Measurements from ENCODE around the gene RPTOR. TPM values are rescaled to one million over a fixed set of nuclear protein-coding genes. Genes with fewer than 3 reads are reported as not detected.

The RPTOR gene
- total RNA-seq, 1 experiment from 2014 or later = 25.1 TPM

- no peaks in the 10 kb centered on the region for H4K20me1 ChIP-seq (ENCODE audit: control insufficient read depth, insufficient read depth, insufficient read length)
- H3K4ac ChIP-seq (ENCODE audit: low read depth, low read length) = no peak overlapping the region
- H4K5ac ChIP-seq (ENCODE audit: insufficient read length, low read depth, low read length) = no peak overlapping the region
- H3K79me2 ChIP-seq (ENCODE audit: insufficient read depth, low read length) = peaks cover 12% of the 10 kb centered on the region; the same call in 1 of the 2 replicates
- Mint-ChIP-seq H3K27me3 (ENCODE audit: low read depth) (no peaks in the 10 kb centered on the region; the same call in 1 of the 2 replicates), H3K36me3 (ENCODE audit: insufficient read depth in 1 of 3, low read depth in 3 of 3) (peaks cover 0 to 6% (median 4%) of the 10 kb centered on the region in 3 experiments; a peak in 6 of 7 replicates), H3K9me3 (no peaks in the 10 kb centered on the region), H3K27ac (peak overlapping the region in 2 of 3 experiments; percentile 3 to 6; a peak in 1 of 7 replicates), H3K4me3 (no peak overlapping the region), H3K4me1 (peaks cover 3 to 14% of the 10 kb centered on the region in 2 experiments)
- no peak overlapping the region for H2AFZ ChIP-seq (ENCODE audit: low read length)
- no peak overlapping the region for H2BK20ac ChIP-seq (ENCODE audit: low read depth, low read length, poor library complexity, severe bottlenecking)
- peaks cover 3% of the 10 kb centered on the region for H3K23me2 ChIP-seq (ENCODE audit: insufficient read length, low read depth, low read length, poor library complexity, severe bottlenecking)
- H3K4me1 ChIP-seq (ENCODE audit: insufficient read depth, low read length) = no peaks in the 10 kb centered on the region
- H4K8ac ChIP-seq (replicated peaks; ENCODE audit: insufficient read length, low read depth, low read length) = no peak overlapping the region
- no peaks in the 10 kb centered on the region for H3K9me3 ChIP-seq (ENCODE audit: control insufficient read depth, low read depth, low read length)
- H2BK15ac ChIP-seq (ENCODE audit: low read depth, low read length) = no peak overlapping the region
- H3K9ac ChIP-seq (ENCODE audit: extremely low read depth, insufficient read length, low read length) = no peak overlapping the region
- no peak overlapping the region for H2BK120ac ChIP-seq (ENCODE audit: low read depth, low read length, poor library complexity, severe bottlenecking)
- no peak overlapping the region for H2BK5ac ChIP-seq (ENCODE audit: insufficient read length, low read length)
- H3K18ac ChIP-seq (ENCODE audit: insufficient read length, low read depth, low read length) = no peak overlapping the region
- TF ChIP-seq CTCF (conservative IDR thresholded peaks at IDR 0.05) = no peak
- H4K91ac ChIP-seq (ENCODE audit: insufficient read length, low read depth, low read length) = no peak overlapping the region
- no peak overlapping the region for H3K4me2 ChIP-seq (ENCODE audit: insufficient read depth, insufficient read length, low read length)
- no peak overlapping the region for H3K14ac ChIP-seq (ENCODE audit: insufficient read depth, low read length)
- H3K27ac ChIP-seq (ENCODE audit: insufficient read length, low read depth, low read length) = no peak overlapping the region
- H3K79me1 ChIP-seq (ENCODE audit: insufficient read depth, low read depth, low read length, poor library complexity, severe bottlenecking) = peaks cover 9% of the 10 kb centered on the region
- no peak overlapping the region for H2BK12ac ChIP-seq (ENCODE audit: insufficient read length, low read depth, low read length)
- H2AK5ac ChIP-seq (ENCODE audit: insufficient read length, low read length) = no peak overlapping the region
- H3T11ph ChIP-seq (ENCODE audit: low read length) = no peak overlapping the region
- no peak for DNase-seq
- no CpG with 5 or more reads among the region's 12 CpGs for WGBS (ENCODE audit: extremely low coverage, insufficient read length, low lambda C conversion rate)
- no peak overlapping the region for H3K23ac ChIP-seq (ENCODE audit: insufficient read length, low read depth, low read length)
- no peak overlapping the region for H3K56ac ChIP-seq (ENCODE audit: insufficient read length, low read depth, low read length)
- no peaks in the 10 kb centered on the region for H3K27me3 ChIP-seq (ENCODE audit: insufficient read depth, low read length)
Measured at GRCh38 chr17:80596760-80597608, 52.3 kb downstream of the RPTOR start.

Measured in H9 (cell line).